Effector memory CD4-positive, alpha-beta T cell (primary cell): Measurements from ENCODE around the gene OR10J5.
"Not testable (repeated sequence)": the region's sequence is repeated elsewhere in the genome, so short reads cannot be mapped to it uniquely, and the experiment has no call there.

Experiments used
- DNase-seq, 3 donors: peaks; one replicate each; pipeline ENCODE4 v3.0.0-alpha.2; 2020
- H3K27ac ChIP-seq: 2 replicates; pipeline ENCODE4 v1.7.0; 2013; ENCODE audit warnings: mild to moderate bottlenecking, low read length, moderate library complexity; ENCODE audit not compliant: insufficient read depth, poor library complexity, severe bottlenecking
- H3K27me3 ChIP-seq: replicated peaks from 2 replicates; pipeline ENCODE4 v1.7.0; 2013; ENCODE audit warnings: mild to moderate bottlenecking, low read length; ENCODE audit not compliant: insufficient read depth, control insufficient read depth, poor library complexity, severe bottlenecking
- H3K36me3 ChIP-seq: 2 replicates; pipeline ENCODE4 v1.7.0; 2013; ENCODE audit warnings: mild to moderate bottlenecking, low read length, moderate library complexity; ENCODE audit not compliant: control insufficient read depth, insufficient read depth
- H3K4me1 ChIP-seq: 2 replicates; pipeline ENCODE4 v1.7.0; 2013; ENCODE audit warnings: low read length, mild to moderate bottlenecking; ENCODE audit not compliant: control insufficient read depth, insufficient read depth, poor library complexity, severe bottlenecking
- H3K4me3 ChIP-seq: 2 replicates; pipeline ENCODE4 v1.7.0; 2013; ENCODE audit warnings: low read length, low read depth, mild to moderate bottlenecking; ENCODE audit not compliant: insufficient read depth, poor library complexity, severe bottlenecking
- H3K9me3 ChIP-seq: 2 replicates; pipeline ENCODE4 v1.7.0; 2013; ENCODE audit warnings: mild to moderate bottlenecking, low read length, moderate library complexity; ENCODE audit not compliant: control insufficient read depth

The OR10J5 gene

DNA sequence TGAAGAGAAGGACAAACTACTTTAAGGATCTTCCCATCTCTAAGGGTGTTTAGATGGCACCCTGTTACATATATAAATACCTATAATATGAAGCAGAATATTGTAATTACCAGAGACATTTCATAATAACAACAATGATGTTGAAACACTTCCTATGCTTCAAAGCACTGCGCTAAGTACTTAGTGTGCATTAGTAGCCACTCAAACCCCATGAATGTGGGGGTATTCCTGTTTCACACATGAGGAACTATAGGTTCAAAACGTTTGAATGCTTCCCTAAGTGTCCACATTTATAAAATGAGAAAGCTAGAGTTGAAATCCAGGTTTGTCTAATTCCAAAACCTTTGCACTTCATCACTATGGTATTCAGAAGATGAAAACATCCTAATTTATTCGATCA lies 18.5 kb upstream of the OR10J5 start:
- DNase-seq, result no peak
- H3K4me1 ChIP-seq, result no peaks in the 10 kb centered on the region

DNA sequence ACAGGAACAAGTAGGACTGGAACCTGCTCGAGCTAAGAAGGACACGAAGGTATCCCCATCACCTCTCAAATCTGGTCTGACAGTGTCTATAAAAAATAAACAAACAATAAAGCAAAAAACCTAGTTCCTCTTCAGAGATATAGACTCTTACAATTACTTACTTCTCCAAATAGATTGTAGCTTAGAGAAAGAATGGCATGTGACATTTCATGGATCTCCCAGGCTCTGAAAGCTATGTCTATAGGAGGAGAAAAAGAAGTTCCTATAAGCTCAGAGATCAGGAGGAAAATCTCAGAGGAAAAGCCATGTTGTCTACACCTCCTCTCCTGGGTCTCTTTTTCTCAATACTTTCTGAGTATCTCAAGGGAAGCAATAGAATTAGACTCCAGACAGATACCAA lies 12.3 kb upstream of the OR10J5 start:
- H3K9me3 ChIP-seq, result no peaks in the 10 kb centered on the region
- no peaks in the 10 kb centered on the region for H3K36me3 ChIP-seq
- no peaks in the 10 kb centered on the region for H3K4me1 ChIP-seq
- no peak overlapping the region for H3K4me3 ChIP-seq
- DNase-seq, result no peak
- no peak overlapping the region for H3K27ac ChIP-seq
- H3K27me3 ChIP-seq, result no peaks in the 10 kb centered on the region

More for the DNA sequence above, 18.5 kb upstream of the OR10J5 start:
- Histone ChIP-seq H3K36me3 (no peaks in the 10 kb centered on the region), H3K9me3 (no peaks in the 10 kb centered on the region), H3K4me3 (no peak overlapping the region), H3K27ac (no peak overlapping the region), H3K27me3 (no peaks in the 10 kb centered on the region)

DNA sequence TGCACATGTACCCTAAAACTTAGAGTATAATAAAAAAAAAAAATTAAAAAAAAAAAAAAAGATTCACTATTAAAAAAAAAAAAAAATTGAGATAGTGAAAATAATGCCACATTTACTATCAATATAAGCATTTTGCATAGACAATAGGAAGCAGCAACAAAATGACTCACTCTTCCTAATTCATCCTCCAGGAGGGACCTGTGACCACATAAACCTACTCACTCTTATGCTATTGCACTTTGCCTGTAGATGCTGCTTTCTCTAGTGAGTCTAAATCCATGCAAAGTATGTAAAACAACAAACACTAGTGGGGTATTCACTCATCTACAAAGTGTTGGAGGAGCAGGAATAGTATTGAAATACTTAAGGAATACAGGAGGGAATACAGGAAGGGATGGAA lies 2.9 kb downstream of the OR10J5 start:
- DNase-seq, result no peak
- Histone ChIP-seq H3K27me3 (no peaks in the 10 kb centered on the region), H3K4me1 (no peaks in the 10 kb centered on the region), H3K27ac (no peak overlapping the region), H3K4me3 (no peak overlapping the region), H3K36me3 (no peaks in the 10 kb centered on the region), H3K9me3 (no peaks in the 10 kb centered on the region)

DNA sequence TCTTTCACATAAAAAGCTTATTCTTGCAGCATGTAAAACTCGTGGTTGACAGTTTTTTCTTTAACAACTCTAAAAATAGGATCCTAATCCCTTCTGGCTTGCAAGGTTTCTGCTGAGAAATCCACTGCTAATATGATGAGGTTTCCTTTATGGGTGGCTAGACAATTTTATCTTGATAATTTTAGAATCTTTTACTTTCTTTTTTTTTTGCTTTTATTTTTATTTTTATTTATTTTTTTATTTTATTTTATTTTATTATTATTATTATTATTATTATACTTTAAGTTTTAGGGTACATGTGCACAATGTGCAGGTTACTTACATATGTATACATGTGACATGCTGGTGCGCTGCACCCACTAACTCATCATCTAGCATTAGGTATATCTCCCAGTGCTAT lies 11.0 kb downstream of the OR10J5 start:
- not testable (repeated sequence) for H3K27ac ChIP-seq, H3K36me3 ChIP-seq, H3K9me3 ChIP-seq, H3K4me3 ChIP-seq, H3K4me1 ChIP-seq, H3K27me3 ChIP-seq, DNase-seq

DNA sequence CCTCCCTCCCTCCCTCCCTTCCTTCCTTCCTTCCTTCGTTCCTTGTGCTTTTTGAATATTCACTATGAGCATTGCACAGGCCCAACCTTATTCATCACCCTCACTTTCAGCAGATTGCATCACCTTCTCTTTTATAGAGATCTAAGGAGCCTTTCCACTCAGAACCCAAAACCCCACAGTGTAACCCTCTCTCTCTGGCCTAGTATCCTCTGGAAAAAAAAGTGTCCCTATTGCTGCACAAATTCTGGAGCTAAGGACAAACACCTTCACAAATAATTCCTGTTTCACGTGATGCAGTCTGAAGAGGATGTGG lies 25.6 kb downstream of the OR10J5 start:
- no peak overlapping the region for H3K4me3 ChIP-seq
- no peaks in the 10 kb centered on the region for H3K36me3 ChIP-seq
- H3K9me3 ChIP-seq, result peaks cover 6% of the 10 kb centered on the region
- H3K27me3 ChIP-seq, result no peaks in the 10 kb centered on the region
- H3K27ac ChIP-seq, result no peak overlapping the region
- H3K4me1 ChIP-seq, result no peaks in the 10 kb centered on the region
- DNase-seq, result no peak

DNA sequence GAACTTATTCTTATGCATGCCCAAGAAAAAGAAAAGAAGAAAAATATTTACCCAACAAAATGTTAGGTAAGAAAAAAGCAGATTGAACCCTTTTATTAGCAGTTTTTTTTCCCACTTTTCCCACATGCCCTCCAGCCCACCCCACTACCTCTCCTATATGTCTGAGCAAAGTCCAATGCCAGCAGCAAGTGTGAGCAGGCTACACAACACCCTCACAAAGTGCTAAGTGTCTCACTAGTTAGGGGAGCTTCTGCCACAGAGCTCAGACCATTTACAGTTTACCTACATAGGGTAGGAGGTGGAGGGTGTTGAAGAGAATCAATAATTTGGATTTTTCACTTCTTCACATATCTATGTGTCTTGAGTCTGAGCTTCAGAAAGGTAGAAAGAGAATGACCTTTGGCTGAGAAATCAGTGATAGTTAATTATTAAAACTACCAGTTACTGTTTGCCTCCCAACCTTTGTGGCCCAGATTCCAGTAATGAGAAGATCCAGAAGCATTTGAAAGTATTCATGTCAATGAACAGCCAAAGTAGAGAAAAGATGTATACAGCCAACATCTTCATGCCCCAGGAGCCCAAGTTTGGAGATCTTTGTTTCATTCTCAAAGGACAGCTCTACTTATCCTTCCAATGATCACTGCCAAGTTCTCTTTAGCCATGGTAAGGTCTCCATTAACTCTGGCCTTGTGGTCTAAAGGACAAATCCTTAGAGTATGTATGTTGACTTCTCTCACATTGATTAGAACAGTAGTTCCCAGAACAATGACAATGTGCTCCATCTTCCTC lies 26.2 kb downstream of the OR10J5 start:
- H3K4me3 ChIP-seq, result no peak overlapping the region
- DNase-seq, result no peak

DNA sequence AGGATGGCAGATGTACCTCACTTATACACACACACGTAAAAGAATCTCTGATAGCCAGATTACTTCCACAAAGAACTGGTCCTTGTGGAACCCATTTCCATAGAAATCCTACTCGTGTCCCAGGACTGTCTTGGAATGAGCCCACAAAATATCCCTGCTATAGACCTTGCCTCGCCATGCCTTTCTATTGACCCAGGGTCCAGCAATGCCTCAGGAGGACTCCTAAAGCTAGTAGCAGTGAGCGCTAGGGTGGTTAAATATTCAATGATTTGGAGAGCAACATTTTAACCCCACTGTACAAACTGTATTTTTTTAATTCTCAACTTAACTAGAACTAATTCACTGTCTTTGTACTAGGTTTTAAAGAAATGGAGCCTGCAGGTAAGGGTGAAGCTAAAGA lies 26.9 kb downstream of the OR10J5 start:
- Histone ChIP-seq H3K9me3 (peaks cover 6% of the 10 kb centered on the region), H3K27ac (no peak overlapping the region)
- no peak for DNase-seq

More for the DNA sequence above, 26.2 kb downstream of the OR10J5 start:
- H3K4me1 ChIP-seq, result no peaks in the 10 kb centered on the region
- no peaks in the 10 kb centered on the region for H3K36me3 ChIP-seq
- no peaks in the 10 kb centered on the region for H3K27me3 ChIP-seq
- H3K27ac ChIP-seq, result no peak overlapping the region
- H3K9me3 ChIP-seq, result peaks cover 6% of the 10 kb centered on the region

DNA sequence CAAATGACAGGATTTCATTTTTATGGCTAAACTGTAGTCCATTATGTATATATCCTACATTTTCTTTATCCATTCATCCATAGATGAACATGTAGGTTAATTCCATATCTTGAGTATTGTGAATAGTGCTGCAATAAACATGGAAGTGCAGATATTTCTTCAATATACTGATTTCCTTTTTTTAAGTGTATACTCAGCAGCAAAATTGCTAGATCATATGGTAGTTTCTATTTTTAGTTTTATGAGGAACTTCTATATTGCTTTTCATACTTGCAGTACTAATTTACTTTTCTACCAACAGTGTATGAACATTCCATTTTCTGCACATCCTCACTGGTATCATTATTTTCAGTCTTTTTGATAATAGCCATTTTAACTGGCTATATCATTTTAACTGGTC lies 30.1 kb downstream of the OR10J5 start:
- Histone ChIP-seq H3K9me3 (peaks cover 6% of the 10 kb centered on the region), H3K4me1 (no peaks in the 10 kb centered on the region), H3K36me3 (no peaks in the 10 kb centered on the region), H3K27ac (no peak overlapping the region), H3K4me3 (no peak overlapping the region), H3K27me3 (no peaks in the 10 kb centered on the region)
- no peak for DNase-seq

More for the DNA sequence above, 26.9 kb downstream of the OR10J5 start:
- Histone ChIP-seq H3K4me1 (no peaks in the 10 kb centered on the region), H3K4me3 (no peak overlapping the region), H3K36me3 (no peaks in the 10 kb centered on the region), H3K27me3 (no peaks in the 10 kb centered on the region)

DNA sequence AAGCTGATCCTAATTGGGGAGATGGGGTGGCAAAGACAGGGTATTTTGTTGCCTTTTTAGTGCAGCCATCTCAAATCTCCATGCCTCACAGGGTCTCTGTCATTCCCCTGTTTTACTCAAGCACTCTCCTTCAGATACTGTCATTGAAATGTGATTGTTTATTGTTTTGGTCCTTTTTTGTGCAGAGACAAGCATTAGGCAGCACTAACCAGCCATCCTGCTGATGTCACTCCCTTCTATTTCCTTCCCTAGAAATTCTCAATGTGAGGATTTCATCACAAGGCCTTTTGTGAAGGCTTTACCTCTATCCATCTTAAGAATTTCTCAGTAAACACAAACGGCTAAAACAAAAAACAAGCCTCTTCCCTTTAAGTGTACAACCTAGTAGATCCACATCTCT lies 34.7 kb downstream of the OR10J5 start:
- H3K27me3 ChIP-seq, result no peaks in the 10 kb centered on the region
- peaks cover under 1% of the 10 kb centered on the region for H3K9me3 ChIP-seq
- H3K4me3 ChIP-seq, result no peak overlapping the region
- no peaks in the 10 kb centered on the region for H3K36me3 ChIP-seq
- DNase-seq, result no peak
- no peak overlapping the region for H3K27ac ChIP-seq
- H3K4me1 ChIP-seq, result no peaks in the 10 kb centered on the region

DNA sequence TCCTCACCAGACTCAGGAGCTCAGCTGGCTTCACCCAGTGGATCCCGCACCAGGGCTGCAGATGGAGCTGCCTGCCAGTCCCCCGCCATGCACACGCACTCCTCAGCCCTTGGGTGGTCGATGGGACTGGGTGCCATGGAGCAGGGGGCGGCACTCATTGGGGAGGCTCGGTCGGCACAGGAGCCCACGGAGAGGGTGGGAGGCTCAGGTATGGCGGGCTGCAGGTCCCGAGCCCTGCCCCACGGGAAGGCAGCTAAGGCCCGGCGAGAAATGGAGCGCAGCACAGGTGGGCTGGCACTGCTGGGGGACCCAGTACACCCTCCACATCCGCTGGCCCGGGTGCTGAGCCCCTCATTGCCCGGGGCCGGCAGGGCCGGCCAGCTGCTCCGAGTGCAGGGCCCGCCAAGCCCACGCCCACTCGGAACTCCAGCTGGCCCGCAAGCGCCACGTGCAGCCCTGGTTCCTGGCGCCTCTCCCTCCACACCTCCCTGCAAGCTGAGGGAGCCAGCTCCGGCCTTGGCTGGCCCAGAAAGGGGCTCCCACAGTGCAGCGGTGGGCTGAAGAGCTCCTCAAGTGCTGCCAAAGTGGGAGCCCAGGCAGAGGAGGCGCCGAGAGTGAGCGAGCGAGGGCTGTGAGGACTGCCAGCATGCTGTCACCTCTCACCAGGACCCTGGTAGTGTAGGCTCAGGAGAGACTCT lies 41.1 kb downstream of the OR10J5 start:
- H3K27ac ChIP-seq, result not testable (repeated sequence)

More for the DNA sequence above, 41.1 kb downstream of the OR10J5 start:
- H3K27me3 ChIP-seq, H3K9me3 ChIP-seq, H3K4me3 ChIP-seq, H3K36me3 ChIP-seq, DNase-seq, H3K4me1 ChIP-seq: not testable (repeated sequence)
